ENCODE data around the gene ATG7.

GRCh38 chr3:11541321-11542303 is 269.4 kb downstream of the ATG7 start:
- TF ChIP-seq ZNF274 (IDR thresholded peaks at IDR 0.05; ENCODE audit: low read depth, low read length) (no peak), SUZ12 (IDR thresholded peaks at IDR 0.05; ENCODE audit: extremely low read depth, insufficient read depth, insufficient read length) (no peak)
